HepG2 (cell line): ENCODE data around the gene PRR33.

ENCODE experiments used
- EZH2 ChIP-seq: conservative IDR thresholded peaks from 2 replicates; pipeline ENCODE4 v1.6.1; 2012; ENCODE audit warnings: mild to moderate bottlenecking, low read depth, low read length, moderate library complexity
- FOXP1 ChIP-seq, 2 experiments: fragments of 450-650 bp in 1 of 2; IDR thresholded peaks; 2 replicates each; pipeline ENCODE4 v1.6.1; 2017 to 2018; ENCODE audit warnings: antibody characterized with exemption in 1 of 2
- IRF1 ChIP-seq: sonication (generic); formaldehyde crosslinking; IDR thresholded peaks from 2 replicates; pipeline ENCODE4 v1.4.0; 2020; ENCODE audit warnings: low read depth, mild to moderate bottlenecking, missing genetic modification reagents
- IRX3 ChIP-seq: sonication (generic); formaldehyde crosslinking; IDR thresholded peaks from 2 replicates; pipeline ENCODE4 v1.8.1; 2023; ENCODE audit warnings: mild to moderate bottlenecking, low read depth, missing genetic modification reagents, borderline replicate concordance
- ISL2 ChIP-seq: sonication (generic); formaldehyde crosslinking; IDR thresholded peaks from 2 replicates; pipeline ENCODE4 v1.5.0; 2020; ENCODE audit warnings: missing genetic modification reagents
- JUN ChIP-seq: sonication (generic); formaldehyde crosslinking; IDR thresholded peaks from 2 replicates; pipeline ENCODE4 v1.4.0; 2020; ENCODE audit warnings: mild to moderate bottlenecking, missing genetic modification reagents
- MEF2D ChIP-seq: sonication (generic); formaldehyde crosslinking; IDR thresholded peaks from 2 replicates; pipeline ENCODE4 v1.5.1; 2020; ENCODE audit warnings: mild to moderate bottlenecking, missing genetic modification reagents
- MXI1 ChIP-seq: IDR thresholded peaks from 3 replicates; pipeline ENCODE4 v1.6.1; 2012; ENCODE audit warnings: low read depth, low read length, inconsistent platforms, borderline replicate concordance
- SNRNP70 ChIP-seq: fragments of 200-400 bp; formaldehyde crosslinking; IDR thresholded peaks from 2 replicates; pipeline ENCODE4 v1.6.1; 2017; ENCODE audit warnings: mild to moderate bottlenecking, low read depth, low read length, moderate library complexity
- TFAP4 ChIP-seq: sonication (generic); IDR thresholded peaks from 2 replicates; pipeline ENCODE4 v1.6.1; 2016; ENCODE audit warnings: low read depth, borderline replicate concordance
- ZNF253 ChIP-seq: sonication (generic); formaldehyde crosslinking; IDR thresholded peaks from 2 replicates; pipeline ENCODE4 v1.8.0; 2022; ENCODE audit warnings: mild to moderate bottlenecking, missing genetic modification reagents, borderline replicate concordance
- ZNF768 ChIP-seq: sonication (generic); formaldehyde crosslinking; IDR thresholded peaks from 2 replicates; pipeline ENCODE4 v1.4.0; 2020; ENCODE audit warnings: missing genetic modification reagents
- TF ChIP-seq, protein P1 (sequence below): sonication (generic); formaldehyde crosslinking; IDR thresholded peaks from 2 replicates; pipeline ENCODE4 v1.4.0; 2020; ENCODE audit warnings: missing genetic modification reagents, borderline replicate concordance

DNA sequence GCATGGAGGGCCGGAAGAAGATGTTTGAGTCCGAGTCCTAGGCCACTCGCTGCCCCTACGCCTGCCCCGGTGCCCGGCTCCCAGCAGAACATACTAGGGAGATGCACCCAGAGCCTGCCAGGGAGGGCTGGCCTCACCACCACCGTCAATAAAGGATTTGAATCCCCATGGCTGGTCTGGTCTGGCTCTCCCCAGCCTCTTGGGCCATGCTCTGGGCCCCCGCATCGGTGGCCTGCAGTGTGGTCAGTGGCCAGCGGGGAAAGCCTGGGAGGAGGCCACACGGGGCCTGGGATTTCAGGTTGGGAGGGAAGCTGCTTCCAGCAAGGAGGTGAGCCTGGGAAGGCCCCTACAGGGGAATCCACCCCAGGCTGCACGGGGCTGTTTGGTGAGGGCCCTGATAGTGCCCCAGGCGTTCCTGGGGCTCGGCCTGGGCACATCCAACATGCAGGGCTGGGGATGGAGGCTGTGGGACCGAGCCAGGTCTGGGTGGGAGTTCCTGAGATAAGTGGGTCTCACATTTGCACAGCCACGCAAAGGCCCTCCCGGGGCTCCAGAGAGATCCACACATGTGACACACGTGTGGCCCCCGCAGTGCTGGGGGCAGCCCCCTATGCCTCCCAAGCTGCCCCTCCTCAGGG, 50.1 kb downstream of the PRR33 start:
- TF ChIP-seq IRX3 (CRISPR knock-in tag) (no peak), ISL2 (CRISPR knock-in tag) (no peak), IRF1 (no peak), MXI1 (no peak), EZH2 (no peak), ZNF253 (CRISPR knock-in tag) (no peak), ZNF768 (no peak), TFAP4 (no peak), MEF2D (CRISPR knock-in tag) (no peak), FOXP1 (IDR thresholded peaks at IDR 0.05) (no peak), FOXP1 (CRISPR knock-in tag; IDR thresholded peaks at IDR 0.05) (no peak), JUN (CRISPR knock-in tag) (no peak), SNRNP70 (no peak)
- TF ChIP-seq, protein P1, sequence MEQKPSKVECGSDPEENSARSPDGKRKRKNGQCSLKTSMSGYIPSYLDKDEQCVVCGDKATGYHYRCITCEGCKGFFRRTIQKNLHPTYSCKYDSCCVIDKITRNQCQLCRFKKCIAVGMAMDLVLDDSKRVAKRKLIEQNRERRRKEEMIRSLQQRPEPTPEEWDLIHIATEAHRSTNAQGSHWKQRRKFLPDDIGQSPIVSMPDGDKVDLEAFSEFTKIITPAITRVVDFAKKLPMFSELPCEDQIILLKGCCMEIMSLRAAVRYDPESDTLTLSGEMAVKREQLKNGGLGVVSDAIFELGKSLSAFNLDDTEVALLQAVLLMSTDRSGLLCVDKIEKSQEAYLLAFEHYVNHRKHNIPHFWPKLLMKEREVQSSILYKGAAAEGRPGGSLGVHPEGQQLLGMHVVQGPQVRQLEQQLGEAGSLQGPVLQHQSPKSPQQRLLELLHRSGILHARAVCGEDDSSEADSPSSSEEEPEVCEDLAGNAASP = no peak
